SK-N-SH (cell line): ENCODE data around the gene TNFSF15. TPM values are rescaled to one million over a fixed set of nuclear protein-coding genes. Genes with fewer than 3 reads are reported as not detected.
A peak's percentile ranks its signal among the peaks of the same experiment; 100 is the strongest.

ENCODE experiments used
- CTCF ChIA-PET: fragments of 300-600, 350-600 bp; formaldehyde crosslinking; extraction: SDS; loops from one replicate; lab custom pipeline; 2021; lab: Yijun Ruan, JAX
- POLR2A ChIA-PET: fragments of 350-600 bp; sonication (Branson Sonifier 250); formaldehyde crosslinking; extraction: SDS; loops from one replicate; lab custom pipeline; 2020; ENCODE audit warnings: antibody characterized with exemption, inconsistent platforms; lab: Yijun Ruan, JAX
- DNase-seq: peaks from one replicate; pipeline ENCODE4 v3.0.0; 2012
- H2AFZ ChIP-seq: fragments of 200-600 bp; sonication (generic); 2 replicates; pipeline ENCODE4 v1.8.1; 2016; ENCODE audit warnings: antibody characterized with exemption, mild to moderate bottlenecking, low read depth
- H3F3A ChIP-seq: fragments of 200-600 bp; sonication (generic); replicated peaks from 2 replicates; pipeline ENCODE3; 2016; ENCODE audit warnings: antibody characterized with exemption, mild to moderate bottlenecking; ENCODE audit not compliant: insufficient read depth
- H3K27ac ChIP-seq, 2 experiments: fragments of 200-500 bp in 1 of 2; fragments of 200-600 bp in 1 of 2; sonication (Bioruptor generic) in 1 of 2; sonication (generic), shearing (Covaris generic) in 1 of 2; 2 replicates each; pipeline versions ENCODE4 v1.5.1 to v1.6.1; 2014 to 2016; ENCODE audit warnings: low read depth in 2 of 2, inconsistent platforms in 1 of 2, low read length in 1 of 2, mild to moderate bottlenecking in 1 of 2, mixed read lengths in 1 of 2
- H3K27me3 ChIP-seq: fragments of 200-600 bp; sonication (generic), shearing (Covaris generic); 2 replicates; pipeline ENCODE4 v1.6.1; 2016; ENCODE audit warnings: mixed run types; ENCODE audit not compliant: insufficient read depth
- H3K36me3 ChIP-seq, 2 experiments: fragments of 200-500 bp in 1 of 2; fragments of 200-600 bp in 1 of 2; sonication (Bioruptor generic) in 1 of 2; sonication (generic) in 1 of 2; replicated peaks in 1 of 2; 2 replicates each; pipeline versions ENCODE3 to v1.5.1; 2014 to 2016; ENCODE audit warnings: low read length in 1 of 2, mild to moderate bottlenecking in 1 of 2; ENCODE audit not compliant: insufficient read depth in 2 of 2, control insufficient read depth in 1 of 2
- H3K4me1 ChIP-seq, 2 experiments: fragments of 200-500 bp in 1 of 2; fragments of 200-600 bp in 1 of 2; sonication (Bioruptor generic) in 1 of 2; sonication (generic), shearing (Covaris generic) in 1 of 2; 2 replicates each; pipeline versions ENCODE4 v1.5.1 to v1.6.1; 2014 to 2016; ENCODE audit warnings: low read depth in 1 of 2, low read length in 1 of 2, mixed run types in 1 of 2; ENCODE audit not compliant: insufficient read depth in 2 of 2, control insufficient read depth in 1 of 2
- H3K4me2 ChIP-seq: fragments of 200-600 bp; sonication (generic), shearing (Covaris generic); 2 replicates; pipeline ENCODE4 v1.6.1; 2017; ENCODE audit warnings: mixed run types
- H3K4me3 ChIP-seq, 2 experiments: fragments of 200-500 bp in 1 of 2; fragments of 200-600 bp in 1 of 2; sonication (Bioruptor generic) in 1 of 2; sonication (generic), shearing (Covaris generic) in 1 of 2; 2 replicates each; pipeline versions ENCODE4 v1.5.1 to v1.8.1; 2014 to 2016; ENCODE audit warnings: low read depth in 2 of 2, inconsistent platforms in 1 of 2, low read length in 1 of 2, mild to moderate bottlenecking in 1 of 2, mixed read lengths in 1 of 2, moderate library complexity in 1 of 2
- H3K79me2 ChIP-seq: fragments of 200-600 bp; sonication (generic); 2 replicates; pipeline ENCODE4 v1.8.1; 2017; ENCODE audit warnings: mild to moderate bottlenecking; ENCODE audit not compliant: insufficient read depth
- H3K9ac ChIP-seq: fragments of 200-600 bp; sonication (generic); 2 replicates; pipeline ENCODE4 v1.6.1; 2017; ENCODE audit warnings: mixed run types
- H3K9me2 ChIP-seq: fragments of 200-600 bp; sonication (generic); 2 replicates; pipeline ENCODE4 v1.6.1; 2017; ENCODE audit warnings: mixed run types
- H3K9me3 ChIP-seq: fragments of 200-600 bp; sonication (generic); 2 replicates; pipeline ENCODE4 v1.6.1; 2017; ENCODE audit warnings: mixed run types, mild to moderate bottlenecking, moderate library complexity
- H4K20me1 ChIP-seq: fragments of 200-600 bp; sonication (generic); 2 replicates; pipeline ENCODE4 v1.6.1; 2017; ENCODE audit warnings: mild to moderate bottlenecking, mixed run types; ENCODE audit not compliant: insufficient read depth
- CTCF ChIP-seq: fragments of 200-600 bp; sonication (generic); IDR thresholded peaks from 2 replicates; pipeline ENCODE4 v1.6.1; 2017; ENCODE audit warnings: antibody characterized with exemption, mild to moderate bottlenecking, moderate library complexity
- EP300 ChIP-seq, 2 experiments: IDR thresholded peaks; 2 replicates each; pipeline versions ENCODE4 v1.4.0 to v1.6.1; 2012; ENCODE audit warnings: borderline replicate concordance in 1 of 2, low read depth in 1 of 2, low read length in 1 of 2
- EZH2phosphoT487 ChIP-seq: fragments of 200-600 bp; sonication (generic); IDR thresholded peaks from 2 replicates; pipeline ENCODE4 v1.6.1; 2017; ENCODE audit warnings: low read depth, mixed run types, mild to moderate bottlenecking, antibody characterized with exemption, moderate library complexity, borderline replicate concordance
- GABPA ChIP-seq: IDR thresholded peaks from 2 replicates; pipeline ENCODE4 v1.4.0; 2012; ENCODE audit warnings: low read depth, mild to moderate bottlenecking
- JUND ChIP-seq: IDR thresholded peaks from 2 replicates; pipeline ENCODE4 v1.4.0; 2012
- PBX3 ChIP-seq: IDR thresholded peaks from 2 replicates; pipeline ENCODE4; 2012
- POLR2AphosphoS5 ChIP-seq: IDR thresholded peaks from 2 replicates; pipeline ENCODE4 v1.6.1; 2012; ENCODE audit warnings: low read depth, low read length
- RAD21 ChIP-seq: IDR thresholded peaks from 2 replicates; pipeline ENCODE4 v1.6.1; 2012; ENCODE audit warnings: mild to moderate bottlenecking, low read length
- REST ChIP-seq: IDR thresholded peaks from 2 replicates; pipeline ENCODE4 v1.6.1; 2012; ENCODE audit warnings: mild to moderate bottlenecking, low read depth, low read length, moderate library complexity
- WGBS: methylation state at CpG from one replicate; pipeline ENCODE4 v1.1.6; 2017; ENCODE audit warnings: low lambda C conversion rate; 5-methylcytosine and 5-hydroxymethylcytosine counted together
- polyA plus RNA-seq, 3 experiments: library from polyadenylated mRNA; depleted of rRNA; stranded (reverse); fragments of >200 nt; gene quantifications; 2 replicates each; pipeline ENCODE4 v1.2.3, GENCODE V29; 2012

TNFSF15 gene
- polyA plus RNA-seq, 1 of the 3 experiments (the other 2 are of a cell fraction): 0.64 TPM

- peak in 1 of 2 experiments; percentile 45; a peak in 1 of 4 replicates for TF ChIP-seq EP300 (IDR thresholded peaks at IDR 0.05; ENCODE audit: borderline replicate concordance in 1 of 2, low read depth in 1 of 2, low read length in 1 of 2)
- TF ChIP-seq, all 33 proteins: peak for 8
Observed at GRCh38 chr9:114855488-114855887, 49.6 kb upstream of the TNFSF15 start (continued).

GRCh38 chr9:114854736-114855355, 49.0 kb upstream of the TNFSF15 start:
- 48% methylated on average over 7 of the region's 7 CpGs for WGBS
- TF ChIP-seq GABPA (no peak), EZH2phosphoT487 (no peak), PBX3 (no peak), JUND (no peak), CTCF (no peak), POLR2AphosphoS5 (no peak), REST (no peak), RAD21 (no peak)
- ChIA-PET POLR2A (no interaction called here), CTCF (interaction anchor here (1.5 to 1.8 kb wide), 2 partner anchors 56 to 174 kb away, joined by 3 to 6 read pairs; no protein-coding TSS in a partner anchor)
- Histone ChIP-seq H3K27ac (peak overlapping the region in 1 of 2 experiments; percentile 92; a peak in 3 of 4 replicates), H3K4me3 (no peak overlapping the region), H3K27me3 (no peaks in the 10 kb centered on the region), H2AFZ (no peak overlapping the region), H3K36me3 (no peaks in the 10 kb centered on the region), H3K9me3 (no peaks in the 10 kb centered on the region), H3K4me2 (peak overlapping the region; percentile 63; the same call in 1 of the 2 replicates), H3F3A (peaks cover 15% of the 10 kb centered on the region), H3K4me1 (peaks cover 0 to 16% of the 10 kb centered on the region in 2 experiments; a peak in 3 of 4 replicates), H4K20me1 (no peaks in the 10 kb centered on the region), H3K79me2 (no peaks in the 10 kb centered on the region), H3K9me2 (no peaks in the 10 kb centered on the region), H3K9ac (peak overlapping the region; percentile 48; the same call in 1 of the 2 replicates)
- DNase-seq: no peak
